ENCODE measurements around the gene ACCSL.
A peak's percentile ranks its signal among the peaks of the same experiment; 100 is the strongest.

The ACCSL gene

GRCh38 chr11:44028816-44029506 lies 18.8 kb upstream of the ACCSL start:
- DNase-seq (ENCODE audit: low spot score) = no peak

DNA sequence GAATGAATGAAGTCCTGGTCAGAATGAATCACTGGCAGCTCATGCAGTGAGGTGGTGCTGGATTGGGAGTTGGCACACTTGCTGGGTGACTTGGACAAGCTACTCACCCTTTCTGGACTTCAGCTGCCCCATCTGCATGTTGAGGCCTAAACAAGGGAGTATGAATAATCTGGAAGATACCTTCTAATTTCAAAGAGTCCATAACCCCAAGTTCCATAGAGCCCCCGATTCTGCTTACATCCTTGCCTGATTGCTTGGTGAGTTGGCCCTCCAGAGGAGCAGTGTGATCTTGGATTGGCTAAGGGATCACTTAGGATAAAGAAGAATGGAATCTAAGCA lies 18.3 kb upstream of the ACCSL start:
- no peak overlapping the region for H4K8ac ChIP-seq (ENCODE audit: low read depth, low read length)
- DNase-seq (ENCODE audit: low spot score) = no peak
- H3K4me1 ChIP-seq (ENCODE audit: control insufficient read depth in 2 of 2, insufficient read depth in 1 of 2, low read depth in 1 of 2, low read length in 2 of 2) = peaks cover 10 to 22% of the 10 kb centered on the region in 2 donors
- no peak overlapping the region for H2AFZ ChIP-seq (ENCODE audit: low read length)
- H3K27me3 ChIP-seq (ENCODE audit: control insufficient read depth in 3 of 3, insufficient read depth in 3 of 3, low read depth in 1 of 3, low read length in 3 of 3) = peaks cover 0 to 3% (median 0%) of the 10 kb centered on the region in 3 experiments
- H3K14ac ChIP-seq (ENCODE audit: low read length) = no peak overlapping the region
- H3K4me3 ChIP-seq (ENCODE audit: low read length in 2 of 2) = no peak overlapping the region
- H4K91ac ChIP-seq (ENCODE audit: low read depth, low read length, poor library complexity) = no peak overlapping the region
- no peaks in the 10 kb centered on the region for H3K79me1 ChIP-seq (ENCODE audit: low read depth, low read length)
- no peak overlapping the region for H3K27ac ChIP-seq (replicated peaks; ENCODE audit: low read length)
- no peak overlapping the region for H2AK5ac ChIP-seq (ENCODE audit: low read depth, low read length)
- no peak overlapping the region for H2BK12ac ChIP-seq (ENCODE audit: low read length)
- no peak overlapping the region for H2BK5ac ChIP-seq (ENCODE audit: low read length)
- H2BK15ac ChIP-seq (ENCODE audit: low read length) = no peak overlapping the region
- no CpG with 5 or more reads among the region's 1 CpG for WGBS, 2 donors (ENCODE audit: extremely low coverage in 2 of 2, insufficient read length in 2 of 2, insufficient replicate concordance in 1 of 2)
- no peak overlapping the region for H3K9ac ChIP-seq (ENCODE audit: low read depth, low read length, poor library complexity)
- no peaks in the 10 kb centered on the region for H3K9me3 ChIP-seq (replicated peaks in 1 of 2; ENCODE audit: control insufficient read depth in 2 of 2, insufficient read depth in 1 of 2, low read depth in 1 of 2, low read length in 2 of 2)
- H3K18ac ChIP-seq (ENCODE audit: low read length) = peak overlapping the region; percentile 0
- no peaks in the 10 kb centered on the region for H3K36me3 ChIP-seq (replicated peaks in 1 of 2; ENCODE audit: control insufficient read depth in 2 of 2, insufficient read depth in 2 of 2, low read length in 2 of 2)
- H3K4me2 ChIP-seq (ENCODE audit: insufficient read depth, low read length, poor library complexity, severe bottlenecking) = no peak overlapping the region
- H3K4ac ChIP-seq (ENCODE audit: low read length) = no peak overlapping the region
- H3K23ac ChIP-seq (ENCODE audit: low read depth, low read length, poor library complexity) = no peak overlapping the region
- H2BK120ac ChIP-seq (ENCODE audit: low read depth, low read length) = no peak overlapping the region

More at GRCh38 chr11:44028816-44029506, 18.8 kb upstream of the ACCSL start:
- Histone ChIP-seq H3K27ac (replicated peaks; ENCODE audit: low read length) (no peak overlapping the region), H3K27me3 (ENCODE audit: control insufficient read depth in 3 of 3, insufficient read depth in 3 of 3, low read depth in 1 of 3, low read length in 3 of 3) (peaks cover 0 to 3% (median 0%) of the 10 kb centered on the region in 3 experiments), H3K14ac (ENCODE audit: low read length) (no peak overlapping the region), H3K9me3 (replicated peaks in 1 of 2; ENCODE audit: control insufficient read depth in 2 of 2, insufficient read depth in 1 of 2, low read depth in 1 of 2, low read length in 2 of 2) (no peaks in the 10 kb centered on the region), H2AFZ (ENCODE audit: low read length) (no peak overlapping the region), H4K91ac (ENCODE audit: low read depth, low read length, poor library complexity) (no peak overlapping the region), H3K18ac (ENCODE audit: low read length) (peak overlapping the region; percentile 0), H3K4me2 (ENCODE audit: insufficient read depth, low read length, poor library complexity, severe bottlenecking) (no peak overlapping the region), H2BK15ac (ENCODE audit: low read length) (no peak overlapping the region), H4K8ac (ENCODE audit: low read depth, low read length) (no peak overlapping the region), H2BK5ac (ENCODE audit: low read length) (no peak overlapping the region), H3K23ac (ENCODE audit: low read depth, low read length, poor library complexity) (no peak overlapping the region), H3K79me1 (ENCODE audit: low read depth, low read length) (no peaks in the 10 kb centered on the region), H3K4ac (ENCODE audit: low read length) (no peak overlapping the region), H2BK12ac (ENCODE audit: low read length) (peak overlapping the region; percentile 33), H3K4me1 (ENCODE audit: control insufficient read depth in 2 of 2, insufficient read depth in 1 of 2, low read depth in 1 of 2, low read length in 2 of 2) (peaks cover 10 to 22% of the 10 kb centered on the region in 2 donors), H3K36me3 (replicated peaks in 1 of 2; ENCODE audit: control insufficient read depth in 2 of 2, insufficient read depth in 2 of 2, low read length in 2 of 2) (no peaks in the 10 kb centered on the region), H3K9ac (ENCODE audit: low read depth, low read length, poor library complexity) (no peak overlapping the region), H3K4me3 (ENCODE audit: low read length in 2 of 2) (no peak overlapping the region), H2BK120ac (ENCODE audit: low read depth, low read length) (peak overlapping the region; percentile 26), H2AK5ac (ENCODE audit: low read depth, low read length) (no peak overlapping the region)
- WGBS, 2 donors (ENCODE audit: extremely low coverage in 2 of 2, insufficient read length in 2 of 2, insufficient replicate concordance in 1 of 2) = no CpG with 5 or more reads among the region's 3 CpGs

DNA sequence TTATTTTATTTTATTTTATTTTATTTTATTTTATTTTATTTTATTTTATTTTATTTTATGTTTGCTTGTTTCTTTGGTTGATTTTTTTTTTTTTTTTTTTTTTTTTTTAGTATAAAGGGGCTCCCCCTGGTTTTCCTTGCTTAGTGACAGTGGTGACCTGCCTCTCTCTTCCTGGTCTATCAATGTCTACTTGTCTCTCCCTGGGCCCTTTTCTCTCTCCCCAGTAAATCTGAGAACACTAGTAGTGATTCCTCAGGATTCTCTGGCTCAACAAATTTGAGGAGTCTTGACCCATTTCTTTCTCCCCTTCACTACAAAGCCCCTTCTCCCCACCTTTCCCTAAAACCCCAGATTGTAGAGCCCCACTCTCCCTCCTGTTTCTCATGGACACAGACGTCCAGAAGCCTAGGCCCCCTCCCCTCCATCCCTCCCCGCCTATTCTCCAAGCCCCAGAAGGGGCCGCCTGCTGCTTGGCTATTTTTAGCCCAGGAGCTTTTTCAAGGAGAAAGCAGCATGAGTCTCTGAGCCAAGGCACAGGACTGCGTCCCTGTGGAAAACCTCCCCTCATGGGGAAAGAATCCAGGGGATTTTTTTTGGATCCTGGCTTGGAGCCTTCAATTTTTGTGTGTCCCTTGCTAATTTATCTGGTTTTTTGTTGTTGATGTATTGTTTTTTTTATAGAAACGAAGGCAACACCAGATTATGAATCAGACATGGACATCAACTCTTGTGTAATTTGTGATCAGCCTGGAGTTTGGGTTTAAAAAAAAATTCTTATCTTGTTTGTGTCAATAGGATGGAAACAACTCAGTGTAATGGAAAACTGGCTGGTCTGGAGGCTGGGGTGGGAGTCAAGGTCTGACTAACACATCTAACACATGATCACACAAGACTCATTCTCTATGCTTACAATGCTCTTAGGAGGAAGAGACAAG lies 17.5 kb upstream of the ACCSL start:
- H3K27me3 ChIP-seq (ENCODE audit: control insufficient read depth in 3 of 3, insufficient read depth in 3 of 3, low read depth in 1 of 3, low read length in 3 of 3) = peaks cover 0 to 3% (median 0%) of the 10 kb centered on the region in 3 experiments
- no peak overlapping the region for H3K4me3 ChIP-seq (ENCODE audit: low read length in 2 of 2)
- H3K4ac ChIP-seq (ENCODE audit: low read length) = no peak overlapping the region
- H2AFZ ChIP-seq (ENCODE audit: low read length) = peak overlapping the region; percentile 75
- H3K23ac ChIP-seq (ENCODE audit: low read depth, low read length, poor library complexity) = no peak overlapping the region
- no peaks in the 10 kb centered on the region for H3K36me3 ChIP-seq (replicated peaks in 1 of 2; ENCODE audit: control insufficient read depth in 2 of 2, insufficient read depth in 2 of 2, low read length in 2 of 2)
- no peak overlapping the region for H3K18ac ChIP-seq (ENCODE audit: low read length)
- H3K14ac ChIP-seq (ENCODE audit: low read length) = no peak overlapping the region
- no CpG with 5 or more reads among the region's 5 CpGs for WGBS, 2 donors (ENCODE audit: extremely low coverage in 2 of 2, insufficient read length in 2 of 2, insufficient replicate concordance in 1 of 2)
- H4K8ac ChIP-seq (ENCODE audit: low read depth, low read length) = no peak overlapping the region
- no peaks in the 10 kb centered on the region for H3K79me1 ChIP-seq (ENCODE audit: low read depth, low read length)
- H2BK12ac ChIP-seq (ENCODE audit: low read length) = no peak overlapping the region
- H3K4me2 ChIP-seq (ENCODE audit: insufficient read depth, low read length, poor library complexity, severe bottlenecking) = no peak overlapping the region
- H2BK5ac ChIP-seq (ENCODE audit: low read length) = no peak overlapping the region
- H3K9ac ChIP-seq (ENCODE audit: low read depth, low read length, poor library complexity) = no peak overlapping the region
- no peak overlapping the region for H2AK5ac ChIP-seq (ENCODE audit: low read depth, low read length)
- no peak overlapping the region for H2BK15ac ChIP-seq (ENCODE audit: low read length)
- H4K91ac ChIP-seq (ENCODE audit: low read depth, low read length, poor library complexity) = no peak overlapping the region
- H3K4me1 ChIP-seq (ENCODE audit: control insufficient read depth in 2 of 2, insufficient read depth in 1 of 2, low read depth in 1 of 2, low read length in 2 of 2) = peaks cover 10 to 22% of the 10 kb centered on the region in 2 donors
- H3K27ac ChIP-seq (replicated peaks; ENCODE audit: low read length) = peak overlapping the region; percentile 12
- no peak overlapping the region for H2BK120ac ChIP-seq (ENCODE audit: low read depth, low read length)
- H3K9me3 ChIP-seq (replicated peaks in 1 of 2; ENCODE audit: control insufficient read depth in 2 of 2, insufficient read depth in 1 of 2, low read depth in 1 of 2, low read length in 2 of 2) = no peaks in the 10 kb centered on the region
- DNase-seq (ENCODE audit: low spot score) = peak; percentile 15

DNA sequence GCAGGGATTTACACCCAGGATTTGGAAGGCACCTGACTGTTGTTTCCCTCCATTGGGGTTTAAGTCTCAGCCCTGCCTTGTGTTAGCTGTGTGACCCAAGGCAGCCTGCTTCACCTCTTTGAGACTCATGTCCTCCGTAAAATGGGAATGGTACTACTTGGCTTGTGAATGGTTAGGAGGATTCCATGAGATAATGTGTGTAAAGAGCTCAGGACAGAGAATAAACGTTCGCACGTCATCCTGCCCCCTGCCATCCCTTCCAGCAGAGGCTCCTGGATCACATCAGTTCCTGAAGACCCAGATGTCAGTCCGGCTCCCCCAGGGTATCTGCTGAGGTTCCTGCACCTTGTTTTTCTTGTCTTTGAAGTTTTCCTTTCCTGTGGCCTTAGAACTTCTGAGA lies 16.8 kb upstream of the ACCSL start:
- Histone ChIP-seq H3K4me3 (ENCODE audit: low read length in 2 of 2) (no peak overlapping the region), H2BK5ac (ENCODE audit: low read length) (no peak overlapping the region), H3K14ac (ENCODE audit: low read length) (no peak overlapping the region), H3K27ac (replicated peaks; ENCODE audit: low read length) (no peak overlapping the region), H3K23ac (ENCODE audit: low read depth, low read length, poor library complexity) (no peak overlapping the region), H2BK12ac (ENCODE audit: low read length) (no peak overlapping the region), H3K9ac (ENCODE audit: low read depth, low read length, poor library complexity) (no peak overlapping the region), H3K9me3 (replicated peaks in 1 of 2; ENCODE audit: control insufficient read depth in 2 of 2, insufficient read depth in 1 of 2, low read depth in 1 of 2, low read length in 2 of 2) (no peaks in the 10 kb centered on the region), H2AK5ac (ENCODE audit: low read depth, low read length) (no peak overlapping the region), H3K18ac (ENCODE audit: low read length) (no peak overlapping the region), H3K4me1 (ENCODE audit: control insufficient read depth in 2 of 2, insufficient read depth in 1 of 2, low read depth in 1 of 2, low read length in 2 of 2) (peaks cover 10 to 22% of the 10 kb centered on the region in 2 donors), H4K91ac (ENCODE audit: low read depth, low read length, poor library complexity) (no peak overlapping the region), H4K8ac (ENCODE audit: low read depth, low read length) (no peak overlapping the region), H3K36me3 (replicated peaks in 1 of 2; ENCODE audit: control insufficient read depth in 2 of 2, insufficient read depth in 2 of 2, low read length in 2 of 2) (no peaks in the 10 kb centered on the region), H3K4me2 (ENCODE audit: insufficient read depth, low read length, poor library complexity, severe bottlenecking) (no peak overlapping the region), H3K79me1 (ENCODE audit: low read depth, low read length) (no peaks in the 10 kb centered on the region), H2AFZ (ENCODE audit: low read length) (no peak overlapping the region), H3K27me3 (ENCODE audit: control insufficient read depth in 3 of 3, insufficient read depth in 3 of 3, low read depth in 1 of 3, low read length in 3 of 3) (peaks cover 0 to 3% (median 0%) of the 10 kb centered on the region in 3 experiments), H2BK120ac (ENCODE audit: low read depth, low read length) (no peak overlapping the region), H2BK15ac (ENCODE audit: low read length) (no peak overlapping the region), H3K4ac (ENCODE audit: low read length) (no peak overlapping the region)
- no peak for DNase-seq (ENCODE audit: low spot score)
- WGBS, 2 donors (ENCODE audit: extremely low coverage in 2 of 2, insufficient read length in 2 of 2, insufficient replicate concordance in 1 of 2) = no CpG with 5 or more reads among the region's 5 CpGs
